H4 (cell line): ENCODE measurements around the gene TASOR. TPM values are rescaled to one million over a fixed set of nuclear protein-coding genes. Genes with fewer than 3 reads are reported as not detected.

ENCODE experiments used
- DNase-seq: peaks from one replicate; pipeline ENCODE4 v3.0.0-alpha.2; 2015; ENCODE audit warnings: low spot score
- total RNA-seq: library from RNA; depleted of rRNA; stranded (reverse); fragments of >200 nt; shearing (Covaris generic); gene quantifications from 2 replicates; pipeline ENCODE4 v1.2.3, GENCODE V29; 2014; rRNA removed

The TASOR gene
- total RNA-seq, 1 experiment from 2014 or later = 36.4 TPM

DNA sequence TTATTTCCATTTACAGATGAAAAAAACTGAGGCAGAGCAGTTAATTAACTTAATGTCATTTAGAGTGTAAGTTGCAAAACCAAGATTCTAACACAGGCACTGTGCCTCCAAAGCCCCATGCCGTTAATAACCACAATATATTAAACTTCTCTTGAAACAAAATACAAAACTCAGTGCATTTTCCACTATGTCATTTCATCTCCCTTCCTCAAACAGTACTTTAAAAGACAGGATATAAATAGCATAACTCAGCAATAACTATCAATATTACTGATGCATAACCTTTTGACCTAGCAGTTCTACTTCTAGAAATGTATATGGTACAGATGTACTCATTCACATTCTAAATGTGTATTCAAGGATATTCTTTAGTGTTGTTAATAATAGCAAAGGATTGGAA, 5.1 kb upstream of the TASOR start:
- no peak for DNase-seq

DNA sequence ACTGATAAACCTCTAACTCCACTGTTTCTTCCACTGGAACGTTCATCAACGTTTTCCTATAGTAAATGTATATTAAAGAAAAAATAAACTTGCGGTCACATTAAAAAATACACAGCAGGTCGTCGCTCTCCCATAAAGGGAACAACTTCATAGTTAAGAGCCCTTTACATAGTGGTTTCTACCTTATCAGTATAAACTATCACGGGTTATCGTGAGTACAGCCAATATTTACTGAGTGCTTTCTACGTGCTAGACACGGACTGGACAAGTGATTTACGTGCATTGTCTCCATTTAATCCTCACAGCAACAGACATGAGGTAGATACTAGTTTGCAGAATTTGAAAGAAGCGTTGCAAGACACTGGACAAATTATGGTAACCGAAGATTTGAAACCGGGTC, 964 bp upstream of the TASOR start:
- DNase-seq = no peak

DNA sequence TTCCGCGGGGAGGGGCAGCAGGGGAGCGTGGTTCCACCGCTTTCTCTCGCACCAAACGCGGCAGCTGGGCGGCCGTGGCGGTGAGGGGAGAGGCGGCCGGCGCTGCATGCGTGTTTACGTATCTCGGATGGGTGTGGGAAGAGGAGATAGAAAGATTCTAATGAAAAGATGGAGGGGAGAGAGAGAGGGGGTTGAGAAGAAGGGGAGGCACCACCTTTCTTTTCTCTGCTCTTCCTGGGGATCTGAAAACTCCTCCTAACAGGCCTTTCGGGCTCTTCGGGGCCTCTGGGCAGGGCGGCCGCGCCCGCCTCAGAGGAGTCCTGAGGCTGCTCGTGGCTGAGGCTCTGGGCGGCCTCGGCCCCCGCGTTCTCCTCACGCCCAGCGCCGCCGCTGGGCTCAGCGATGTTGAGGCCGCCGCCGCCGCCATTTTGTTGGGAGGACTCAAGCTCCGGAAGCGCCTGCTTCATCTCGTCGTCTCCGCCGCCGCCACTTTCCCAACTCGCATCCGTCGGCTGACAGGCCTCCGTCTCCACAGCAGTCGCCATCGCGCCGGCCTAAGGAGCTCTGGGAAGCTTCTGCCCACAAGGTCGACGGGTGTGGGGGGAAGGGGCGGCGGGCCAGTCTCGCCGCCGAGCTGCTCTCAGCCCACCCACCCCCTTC, 473 bp downstream of the TASOR start:
- peak; percentile 38 for DNase-seq

DNA sequence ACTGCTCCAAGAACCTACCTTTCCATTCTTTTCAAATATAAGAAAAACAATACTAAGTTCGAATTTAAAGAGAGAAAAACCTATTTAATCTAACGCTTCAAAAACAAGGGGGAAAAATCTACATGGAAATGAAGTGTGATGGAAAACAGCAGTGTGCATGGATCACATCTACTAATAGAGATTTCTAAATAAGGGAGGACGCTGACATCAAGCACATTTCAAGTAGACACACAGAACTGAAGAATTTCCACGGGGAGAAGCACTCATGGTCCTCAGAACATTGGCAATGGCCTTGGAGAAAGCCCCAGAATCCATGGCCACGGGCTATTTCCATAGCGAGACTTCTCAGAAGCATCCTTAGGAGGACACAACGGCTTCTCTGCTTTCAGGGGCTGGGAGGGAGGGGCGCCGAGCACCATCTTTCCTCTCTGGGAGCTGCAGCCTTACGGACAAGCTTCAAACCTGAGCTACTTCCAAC, 1.0 kb downstream of the TASOR start:
- DNase-seq = no peak

DNA sequence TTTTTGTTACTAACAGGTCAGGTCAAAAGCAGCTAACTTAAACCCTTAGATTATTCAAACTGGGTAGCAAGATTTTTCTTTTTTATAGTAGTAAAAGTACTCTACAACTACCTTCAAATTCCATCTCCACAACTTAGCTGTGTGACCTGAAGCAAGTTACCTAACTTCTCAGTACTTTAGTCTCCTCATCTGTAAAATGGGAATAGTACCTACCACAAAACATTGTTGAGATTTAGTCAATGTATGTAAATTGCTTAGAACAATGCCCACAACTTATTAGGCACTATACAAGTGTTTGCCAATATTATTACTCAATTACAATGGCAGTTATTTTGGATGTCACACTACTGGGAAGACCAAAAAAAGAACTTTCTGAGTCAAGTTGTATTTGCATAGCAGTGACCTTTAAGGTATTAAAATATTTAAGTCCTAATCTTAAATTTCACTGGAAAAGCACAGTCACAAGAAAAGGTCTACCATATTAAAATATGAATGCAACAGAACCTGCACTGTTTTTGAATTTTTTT, 2.9 kb downstream of the TASOR start:
- DNase-seq = no peak

DNA sequence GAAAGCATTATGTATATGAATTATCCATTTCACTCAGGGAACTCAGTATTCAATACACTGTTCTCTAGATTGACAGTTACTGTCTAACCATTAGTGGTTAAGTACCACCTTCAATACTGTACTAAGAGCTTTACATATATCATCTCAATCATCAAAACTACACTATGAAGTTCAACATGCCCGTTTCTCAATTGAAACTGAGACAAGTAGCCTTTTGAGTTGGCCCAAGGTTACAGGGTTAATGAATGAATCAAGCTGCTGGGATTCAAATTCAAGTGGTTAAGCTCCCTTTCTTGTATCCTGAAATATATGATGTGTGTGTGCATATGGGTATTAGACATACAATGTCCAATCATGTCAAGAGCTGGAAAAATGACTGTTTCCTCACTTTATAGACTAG, 5.8 kb downstream of the TASOR start:
- no peak for DNase-seq

DNA sequence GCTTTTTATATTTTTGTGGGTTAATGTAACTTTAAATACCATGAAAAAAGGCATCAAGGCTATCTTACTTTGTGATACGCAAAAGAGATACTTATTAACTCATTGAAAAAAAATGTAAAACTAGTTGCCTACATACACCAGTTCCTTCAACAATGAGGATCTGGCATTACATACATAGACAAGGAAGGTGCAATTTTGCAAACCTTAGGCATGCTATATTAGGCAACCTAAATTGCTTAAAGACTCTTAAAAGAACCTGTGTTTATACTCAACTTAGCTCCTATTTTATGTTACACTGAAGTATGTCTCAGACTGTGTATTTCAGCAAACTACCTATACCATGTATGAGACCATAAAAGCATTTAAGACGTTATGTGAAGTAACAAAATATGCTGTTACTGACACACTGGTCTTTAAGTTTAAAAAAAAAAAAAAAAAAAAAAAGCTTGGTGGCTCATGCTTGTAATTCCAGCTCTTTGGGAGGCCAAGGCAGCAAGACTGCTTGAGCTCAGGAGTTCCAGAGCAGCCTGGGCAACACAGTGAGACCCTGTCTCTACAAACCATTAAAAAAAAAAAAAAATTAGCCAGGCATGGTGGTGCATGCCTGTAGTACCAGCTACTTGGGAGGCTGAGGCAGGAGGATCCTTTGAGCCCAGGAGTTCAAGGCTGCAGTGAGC, 9.1 kb downstream of the TASOR start:
- no peak for DNase-seq

DNA sequence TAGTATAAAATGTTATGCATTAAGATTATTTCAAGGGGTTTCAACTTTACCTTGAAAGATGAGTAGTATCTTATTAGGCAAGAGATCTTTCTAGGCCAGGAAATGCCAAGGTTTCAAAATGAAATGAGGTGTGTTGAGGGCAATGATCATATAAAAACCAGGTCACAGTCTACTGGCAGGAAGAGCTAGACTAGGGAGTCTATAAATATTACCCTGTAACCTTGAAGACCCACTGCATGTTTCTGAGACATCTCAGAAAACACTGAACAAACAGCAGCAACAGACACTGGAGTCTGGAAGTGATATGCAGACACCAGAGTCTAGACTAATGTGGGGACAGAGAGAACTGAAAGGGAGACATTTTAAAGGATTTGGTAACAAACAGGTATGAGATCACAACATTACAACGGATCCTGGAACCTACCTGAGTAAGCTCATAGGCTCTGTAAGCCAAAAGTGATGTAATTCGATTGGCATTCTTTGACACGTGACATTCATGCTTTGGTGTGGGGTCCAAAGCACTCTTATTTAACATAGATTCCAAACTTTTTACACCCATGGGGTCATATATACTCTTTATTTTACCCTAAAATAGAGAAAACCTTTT, 15.0 kb downstream of the TASOR start:
- no peak for DNase-seq

DNA sequence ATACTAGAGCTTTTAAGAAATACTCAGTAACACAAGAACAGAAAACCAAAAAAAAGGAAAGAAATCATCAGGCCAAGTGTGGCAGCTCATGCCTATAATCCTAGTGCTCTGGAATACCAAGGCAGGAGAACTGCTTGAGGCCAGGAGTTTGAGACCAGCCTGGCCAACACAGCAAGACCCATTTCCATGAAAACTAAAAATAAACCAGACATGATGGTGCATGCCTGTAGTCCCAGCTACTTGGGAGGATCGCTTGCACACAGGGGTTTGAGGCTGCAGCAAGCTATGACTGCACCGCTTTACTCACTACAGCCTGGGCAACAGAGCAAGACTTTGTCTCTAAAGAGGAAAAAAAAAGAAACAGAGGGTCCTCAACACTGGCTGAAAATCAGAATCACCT, 18.2 kb downstream of the TASOR start:
- no peak for DNase-seq

DNA sequence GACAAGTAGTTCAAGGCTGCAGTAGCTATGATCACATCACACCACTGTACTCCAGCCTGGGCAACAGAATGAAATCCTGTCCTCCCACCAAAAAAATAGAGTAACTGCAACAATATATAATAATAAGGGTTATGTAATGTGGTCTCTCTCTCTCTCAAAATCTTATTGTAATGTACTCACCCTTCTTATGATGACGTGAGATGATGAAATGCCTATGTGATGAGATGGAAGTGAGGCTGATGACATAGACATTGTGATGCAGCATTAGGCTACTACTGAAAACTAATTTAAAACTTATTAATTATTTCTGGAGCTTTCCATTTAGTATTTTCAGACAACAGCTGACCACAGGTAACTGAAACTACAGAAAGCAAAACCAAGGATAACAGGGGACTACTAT, 27.4 kb downstream of the TASOR start:
- DNase-seq = no peak

DNA sequence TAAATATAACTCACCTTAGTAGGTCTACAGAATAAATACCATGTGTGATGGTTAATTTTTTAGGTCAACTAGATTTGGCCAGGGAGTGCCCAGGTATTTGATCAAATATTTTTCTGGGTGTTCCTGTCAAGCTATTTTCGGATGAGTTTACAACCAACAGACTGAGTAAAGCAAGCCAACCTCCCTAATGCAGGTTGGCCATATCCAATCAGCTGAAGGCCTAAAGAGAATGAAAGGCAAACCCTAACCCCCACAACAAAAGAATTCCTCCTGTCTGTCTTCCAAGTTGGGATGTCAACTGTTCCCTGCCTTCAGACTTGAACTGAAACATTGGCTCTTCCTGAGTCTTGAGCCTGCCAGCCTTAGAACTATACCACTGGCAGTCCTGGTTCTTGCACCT, 28.6 kb downstream of the TASOR start:
- DNase-seq = no peak

DNA sequence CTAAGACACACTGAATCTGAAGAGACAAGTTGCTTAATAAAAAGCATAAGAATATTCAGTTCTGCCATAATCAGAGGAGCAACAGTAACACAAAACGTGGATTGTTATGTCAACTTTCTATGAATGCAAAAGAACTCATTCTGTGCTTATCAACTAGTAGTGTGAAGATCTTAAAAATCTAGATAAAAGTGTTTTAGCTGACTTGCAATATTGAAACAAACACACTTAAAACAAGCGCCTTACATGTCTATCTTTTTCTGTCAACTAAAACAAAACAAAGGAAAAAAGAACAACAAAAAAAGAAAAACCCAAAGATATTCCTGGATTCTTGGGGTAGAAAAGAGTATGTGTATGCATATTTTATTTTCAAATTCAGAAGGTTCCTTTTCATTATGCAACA, 37.7 kb downstream of the TASOR start:
- no peak for DNase-seq

DNA sequence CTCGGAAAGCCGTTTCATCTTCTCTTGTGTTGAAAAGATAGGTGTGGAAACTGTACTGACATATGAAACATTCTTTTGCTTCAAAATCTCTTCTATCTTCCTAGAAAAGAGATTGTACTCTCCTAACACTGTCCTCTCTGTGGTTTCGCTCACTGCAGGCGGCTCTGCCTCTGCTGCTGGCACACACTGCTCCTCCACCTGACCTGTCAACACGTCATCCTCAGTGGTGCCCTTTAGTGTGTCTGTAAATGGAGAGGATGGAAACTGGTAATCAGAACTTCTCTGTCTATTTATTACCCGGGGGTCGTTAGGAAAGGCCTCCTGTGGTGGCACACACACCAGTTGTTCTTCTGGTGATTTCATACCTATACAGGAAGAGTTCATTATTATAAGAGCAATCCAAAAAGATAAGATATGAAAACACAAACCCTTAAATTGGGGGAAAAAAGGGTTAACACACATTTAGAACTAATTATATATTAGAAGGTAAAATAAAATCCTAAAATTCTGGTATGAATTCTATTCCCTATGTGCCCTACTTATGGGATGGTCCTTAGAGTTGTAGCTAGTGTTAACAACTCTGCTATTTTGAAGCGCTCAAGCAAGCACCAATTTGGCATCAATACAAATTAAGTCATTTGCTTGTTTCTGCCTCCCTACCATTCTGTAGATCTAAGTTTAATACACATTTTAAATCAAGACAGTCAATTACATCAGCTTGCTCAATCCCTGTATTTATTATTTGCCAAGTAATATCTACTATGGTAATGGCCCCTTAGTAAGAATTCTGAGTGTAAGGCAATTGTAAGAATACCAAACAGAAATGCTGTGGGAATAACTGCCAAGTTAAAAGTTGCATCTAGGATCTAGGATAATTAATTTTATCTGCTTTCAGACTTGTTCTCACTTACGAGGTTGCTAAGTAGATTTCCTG, 49.2 kb downstream of the TASOR start:
- DNase-seq = no peak

Other genes starting within 250 kb of the TASOR start
- 0.18 and 1.6 TPM in 2 replicates for gene ERC2, start 214.8 kb downstream of the TASOR start, total RNA-seq
- 6.4 and 8.1 TPM in 2 replicates for gene CCDC66, start 126.1 kb downstream of the TASOR start, total RNA-seq
- 3.1 and 3.8 TPM in 2 replicates for gene ARHGEF3, start 118.7 kb upstream of the TASOR start, total RNA-seq